Fibroblast of lung (primary cell): ENCODE data around the gene PLXNA2. TPM values are rescaled to one million over a fixed set of nuclear protein-coding genes. Genes with fewer than 3 reads are reported as not detected.
A peak's percentile ranks its signal among the peaks of the same experiment; 100 is the strongest.

Experiments
- DNase-seq, 2 donors: peaks; one replicate each; pipeline versions ENCODE4 v3.0.0 to v3.0.0-alpha.2; 2010; ENCODE audit warnings: low read depth in 2 of 2
- H2AFZ ChIP-seq: 2 replicates; pipeline ENCODE4 v1.5.1; 2012; ENCODE audit warnings: low read length, control low read depth, inconsistent platforms
- H3K27ac ChIP-seq: 2 replicates; pipeline ENCODE4 v1.5.1; 2011; ENCODE audit warnings: low read length, control low read depth; ENCODE audit not compliant: insufficient read depth
- H3K27me3 ChIP-seq: 2 replicates; pipeline ENCODE4 v1.5.1; 2011; ENCODE audit warnings: mild to moderate bottlenecking, low read length; ENCODE audit not compliant: control insufficient read depth, insufficient read depth
- H3K36me3 ChIP-seq: 2 replicates; pipeline ENCODE4 v1.5.1; 2011; ENCODE audit warnings: low read length; ENCODE audit not compliant: control insufficient read depth, insufficient read depth
- H3K4me1 ChIP-seq: 2 replicates; pipeline ENCODE4 v1.5.1; 2011; ENCODE audit warnings: low read length; ENCODE audit not compliant: control insufficient read depth, insufficient read depth; ENCODE audit errors: extremely low read depth
- H3K4me2 ChIP-seq: 2 replicates; pipeline ENCODE4 v1.5.1; 2011; ENCODE audit warnings: low read length, control low read depth; ENCODE audit not compliant: insufficient read depth; ENCODE audit errors: extremely low read depth
- H3K4me3 ChIP-seq, 4 experiments: fragments of 200-600 bp in 1 of 4; sonication (generic) in 1 of 4; replicated peaks in 1 of 4; 2 replicates each; pipeline ENCODE4 v1.5.1; 2011 to 2016; ENCODE audit warnings: low read length in 4 of 4, low read depth in 3 of 4, mild to moderate bottlenecking in 3 of 4, control low read depth in 2 of 4, inconsistent platforms in 1 of 4, mixed read lengths in 1 of 4; ENCODE audit not compliant: insufficient read depth in 1 of 4; ENCODE audit errors: control extremely low read depth in 1 of 4
- H3K79me2 ChIP-seq: 2 replicates; pipeline ENCODE4 v1.5.1; 2012; ENCODE audit warnings: mild to moderate bottlenecking, low read length, inconsistent platforms; ENCODE audit not compliant: control insufficient read depth, insufficient read depth
- H3K9ac ChIP-seq: 2 replicates; pipeline ENCODE4 v1.5.1; 2011; ENCODE audit warnings: mild to moderate bottlenecking, low read length, control low read depth; ENCODE audit not compliant: insufficient read depth
- H3K9me3 ChIP-seq: 2 replicates; pipeline ENCODE4 v1.5.1; 2012; ENCODE audit warnings: low read depth, low read length; ENCODE audit not compliant: control insufficient read depth, insufficient read depth
- H4K20me1 ChIP-seq: 2 replicates; pipeline ENCODE4 v1.5.1; 2011; ENCODE audit warnings: low read length; ENCODE audit not compliant: control insufficient read depth, insufficient read depth; ENCODE audit errors: extremely low read depth
- CTCF ChIP-seq, 2 donors: IDR thresholded peaks in 1 of 2; conservative IDR thresholded peaks in 1 of 2; 1 replicate in 1 of 2; 2 replicates in 1 of 2; pipeline ENCODE4 v1.5.1; 2011 to 2012; ENCODE audit warnings: low read length in 2 of 2, control low read depth in 1 of 2, inconsistent platforms in 1 of 2, low read depth in 1 of 2, mild to moderate bottlenecking in 1 of 2
- EZH2 ChIP-seq: IDR thresholded peaks from 2 replicates; pipeline ENCODE4 v1.5.1; 2012; ENCODE audit warnings: low read length, control low read depth, mild to moderate bottlenecking; ENCODE audit errors: missing control alignments
- polyA plus RNA-seq, 2 donors: library from polyadenylated mRNA; depleted of rRNA in 1 of 2; stranded (reverse) in 1 of 2; unstranded in 1 of 2; fragments of >200 nt; gene quantifications; 2 replicates each; pipeline ENCODE4 v1.2.1, GENCODE V29; 2011 to 2012; ENCODE audit warnings: missing spikeins in 1 of 2
- total RNA-seq: library from RNA; depleted of rRNA; stranded (reverse); fragments of >200 nt; gene quantifications from 2 replicates; pipeline ENCODE4 v1.2.1, GENCODE V29; 2014

Gene PLXNA2
- total and polyA plus RNA-seq, 2 donors (not counting 1 experiment from before 2014, with no cell fraction given): 0.43 to 2.0 TPM

- H3K4me3 ChIP-seq: no peak overlapping the region
- H4K20me1 ChIP-seq: no peaks in the 10 kb centered on the region
- no peak overlapping the region for H3K9ac ChIP-seq
- no peak for TF ChIP-seq EZH2
- no peak for TF ChIP-seq CTCF (conservative IDR thresholded peaks at IDR 0.05 in 1 of 2, IDR thresholded peaks at IDR 0.05 in 1 of 2; ENCODE audit: low read depth in 1 of 2, low read length in 2 of 2)
- H3K9me3 ChIP-seq: no peaks in the 10 kb centered on the region
- H3K4me2 ChIP-seq: peak overlapping the region; percentile 44
- no peak overlapping the region for H2AFZ ChIP-seq
- H3K36me3 ChIP-seq: no peaks in the 10 kb centered on the region
- no peaks in the 10 kb centered on the region for H3K79me2 ChIP-seq
- H3K4me1 ChIP-seq: peaks cover 9% of the 10 kb centered on the region
- no peaks in the 10 kb centered on the region for H3K27me3 ChIP-seq
- peak overlapping the region; percentile 32 for H3K27ac ChIP-seq
- DNase-seq: peak; percentile 86 to 93
Observed at GRCh38 chr1:208183977-208184911, 59.9 kb downstream of the PLXNA2 start.

GRCh38 chr1:208182880-208183645 is 61.1 kb downstream of the PLXNA2 start:
- TF ChIP-seq CTCF (conservative IDR thresholded peaks at IDR 0.05 in 1 of 2, IDR thresholded peaks at IDR 0.05 in 1 of 2; ENCODE audit: low read depth in 1 of 2, low read length in 2 of 2) (no peak), EZH2 (no peak)

GRCh38 chr1:208181364-208181763 is 62.8 kb downstream of the PLXNA2 start:
- no peaks in the 10 kb centered on the region for H3K36me3 ChIP-seq
- no peak for TF ChIP-seq EZH2
- no peak for TF ChIP-seq CTCF (conservative IDR thresholded peaks at IDR 0.05 in 1 of 2, IDR thresholded peaks at IDR 0.05 in 1 of 2; ENCODE audit: low read depth in 1 of 2, low read length in 2 of 2)
- no peaks in the 10 kb centered on the region for H3K79me2 ChIP-seq
- no peaks in the 10 kb centered on the region for H4K20me1 ChIP-seq
- no peak overlapping the region for H3K4me3 ChIP-seq
- H2AFZ ChIP-seq: no peak overlapping the region
- H3K9me3 ChIP-seq: no peaks in the 10 kb centered on the region
- no peak overlapping the region for H3K9ac ChIP-seq
- DNase-seq: no peak
- no peak overlapping the region for H3K4me2 ChIP-seq
- peaks cover 9% of the 10 kb centered on the region for H3K4me1 ChIP-seq
- no peak overlapping the region for H3K27ac ChIP-seq
- H3K27me3 ChIP-seq: no peaks in the 10 kb centered on the region

More at GRCh38 chr1:208182880-208183645, 61.1 kb downstream of the PLXNA2 start:
- H4K20me1 ChIP-seq: no peaks in the 10 kb centered on the region
- H3K4me3 ChIP-seq: no peak overlapping the region
- DNase-seq: no peak
- no peaks in the 10 kb centered on the region for H3K79me2 ChIP-seq
- no peak overlapping the region for H3K27ac ChIP-seq
- H2AFZ ChIP-seq: no peak overlapping the region
- no peaks in the 10 kb centered on the region for H3K9me3 ChIP-seq
- H3K4me2 ChIP-seq: no peak overlapping the region
- H3K9ac ChIP-seq: no peak overlapping the region
- no peaks in the 10 kb centered on the region for H3K27me3 ChIP-seq
- no peaks in the 10 kb centered on the region for H3K36me3 ChIP-seq
- peaks cover 9% of the 10 kb centered on the region for H3K4me1 ChIP-seq
